CD4-positive, alpha-beta T cell (primary cell): ENCODE measurements around the gene GPD1L. TPM values are rescaled to one million over a fixed set of nuclear protein-coding genes. Genes with fewer than 3 reads are reported as not detected.

Experiments
- ATAC-seq: fragments of 200-7000 bp; cut with Tn5 transposase; one replicate; pipeline ENCODE4 v1.10.0; 2022; ENCODE audit warnings: mild to moderate bottlenecking; ENCODE audit not compliant: poor library complexity
- CTCF ChIA-PET: fragments of 350-600 bp; sonication (Branson Sonifier 250); formaldehyde crosslinking; loops from one replicate; lab custom pipeline; 2021; ENCODE audit warnings: antibody characterized with exemption, inconsistent platforms; lab: Charles Lee
- POLR2A ChIA-PET: fragments of 350-600 bp; sonication (Branson Sonifier 250); formaldehyde crosslinking; loops from one replicate; lab custom pipeline; 2021; ENCODE audit warnings: antibody characterized with exemption, inconsistent platforms; lab: Charles Lee
- DNase-seq, 14 experiments: peaks; one replicate each; pipeline ENCODE4 v3.0.0-alpha.2; 2013 to 2020; ENCODE audit warnings: mixed read lengths in 2 of 14
- H3K27ac ChIP-seq, 2 donors: one replicate each; pipeline versions ENCODE4 v1.5.1 to v1.7.0; 2013; ENCODE audit warnings: low read length in 2 of 2, low read depth in 1 of 2, mild to moderate bottlenecking in 1 of 2
- H3K27me3 ChIP-seq, 2 experiments: 1 replicate in 1 of 2; 2 replicates in 1 of 2; pipeline versions ENCODE4 v1.6.1 to v1.7.0; 2013; ENCODE audit warnings: low read length in 2 of 2, control low read depth in 1 of 2, mild to moderate bottlenecking in 1 of 2, moderate library complexity in 1 of 2; ENCODE audit not compliant: insufficient read depth in 2 of 2, control insufficient read depth in 1 of 2
- H3K36me3 ChIP-seq: one replicate; pipeline ENCODE4 v1.6.1; 2013; ENCODE audit warnings: low read length, control low read depth; ENCODE audit not compliant: insufficient read depth
- H3K4me1 ChIP-seq: one replicate; pipeline ENCODE4 v1.6.1; 2013; ENCODE audit warnings: low read length, control low read depth; ENCODE audit not compliant: insufficient read depth
- H3K4me3 ChIP-seq: one replicate; pipeline ENCODE4 v1.5.1; 2013; ENCODE audit warnings: mild to moderate bottlenecking, low read length, moderate library complexity
- H3K9me3 ChIP-seq, 2 experiments: 1 replicate in 1 of 2; 2 replicates in 1 of 2; pipeline versions ENCODE4 v1.6.1 to v1.7.0; 2013; ENCODE audit warnings: low read length in 2 of 2, mild to moderate bottlenecking in 2 of 2, control low read depth in 1 of 2, moderate library complexity in 1 of 2; ENCODE audit not compliant: control insufficient read depth in 1 of 2, insufficient read depth in 1 of 2
- H3K27ac Mint-ChIP-seq: one replicate; pipeline ENCODE4 v1.8.0; 2020; ENCODE audit warnings: mixed read lengths
- H3K27me3 Mint-ChIP-seq: one replicate; pipeline ENCODE4 v1.8.0; 2021; ENCODE audit warnings: mixed read lengths
- H3K36me3 Mint-ChIP-seq: one replicate; pipeline ENCODE4 v1.8.0; 2021; ENCODE audit warnings: low read depth, mixed read lengths
- H3K4me1 Mint-ChIP-seq: one replicate; pipeline ENCODE4 v1.8.0; 2021; ENCODE audit warnings: low read depth, mixed read lengths
- H3K4me3 Mint-ChIP-seq: one replicate; pipeline ENCODE4 v1.8.0; 2020; ENCODE audit warnings: mild to moderate bottlenecking, mixed read lengths
- H3K9me3 Mint-ChIP-seq: one replicate; pipeline ENCODE4 v1.8.0; 2020; ENCODE audit warnings: mixed read lengths
- CTCF ChIP-seq: fragments of 200-600 bp; IDR thresholded peaks from one replicate; pipeline ENCODE4 v1.8.0; 2022; ENCODE audit warnings: antibody characterized with exemption, mild to moderate bottlenecking
- intact Hi-C, 2 experiments: fragments of 100-400 bp; cut with DNase I in 1 of 2; cut with micrococcal nuclease in 1 of 2; formaldehyde crosslinking; loops; one replicate each; pipeline versions ENCODE4 v1.15.1 to v1.9.0; 2023 to 2025; cut with DNase I, micrococcal nuclease
- total RNA-seq, 174 experiments: library from RNA in 2 of 174; stranded (reverse) in 2 of 174; gene quantifications; one replicate each; pipeline ENCODE4 v1.2.3 and lab custom pipeline; 2021 to 2026

The GPD1L gene
- total RNA-seq, 2 experiments from 2014 or later: 15.3 to 16.0 TPM

GRCh38 chr3:32193101-32193500, 86.7 kb downstream of the GPD1L start:
- H3K27ac Mint-ChIP-seq: no peak overlapping the region
- H3K27me3 ChIP-seq: peaks cover 0 to 6% of the 10 kb centered on the region in 2 experiments
- no peaks in the 10 kb centered on the region for H3K36me3 Mint-ChIP-seq
- no peaks in the 10 kb centered on the region for H3K4me1 ChIP-seq
- no peaks in the 10 kb centered on the region for H3K36me3 ChIP-seq
- no peaks in the 10 kb centered on the region for H3K9me3 ChIP-seq
- H3K4me3 ChIP-seq: no peak overlapping the region
- no peak overlapping the region for H3K27ac ChIP-seq
- H3K27me3 Mint-ChIP-seq: peaks cover 9% of the 10 kb centered on the region
- intact Hi-C loops: no loop called here
- ATAC-seq (no peak), DNase-seq (no peak)
- ChIA-PET CTCF (no interaction called here), POLR2A (no interaction called here)
- H3K4me1 Mint-ChIP-seq: no peaks in the 10 kb centered on the region
- no peaks in the 10 kb centered on the region for H3K9me3 Mint-ChIP-seq
- H3K4me3 Mint-ChIP-seq: no peak overlapping the region
- no peak for TF ChIP-seq CTCF

- ChIA-PET POLR2A (no interaction called here), CTCF (no interaction called here)
- no peaks in the 10 kb centered on the region for H3K36me3 ChIP-seq
- H3K27me3 ChIP-seq: peaks cover 0 to 6% of the 10 kb centered on the region in 2 experiments
- DNase-seq: no peak
- Mint-ChIP-seq H3K9me3 (no peaks in the 10 kb centered on the region), H3K27me3 (peaks cover 9% of the 10 kb centered on the region), H3K36me3 (no peaks in the 10 kb centered on the region), H3K27ac (no peak overlapping the region), H3K4me1 (no peaks in the 10 kb centered on the region), H3K4me3 (no peak overlapping the region)
- intact Hi-C loops: no loop called here
- H3K4me1 ChIP-seq: no peaks in the 10 kb centered on the region
- TF ChIP-seq CTCF: no peak
- no peak for ATAC-seq
- no peak overlapping the region for H3K4me3 ChIP-seq
- no peaks in the 10 kb centered on the region for H3K9me3 ChIP-seq
- H3K27ac ChIP-seq: no peak overlapping the region
These were observed 88.2 kb downstream of the GPD1L start for GRCh38 chr3:32194653-32195052.

GRCh38 chr3:32195995-32196540, 89.6 kb downstream of the GPD1L start:
- Mint-ChIP-seq H3K4me1 (no peaks in the 10 kb centered on the region), H3K27ac (no peak overlapping the region), H3K36me3 (no peaks in the 10 kb centered on the region), H3K27me3 (peaks cover 9% of the 10 kb centered on the region), H3K9me3 (no peaks in the 10 kb centered on the region), H3K4me3 (no peak overlapping the region)
- no peak for DNase-seq
- Histone ChIP-seq H3K4me3 (no peak overlapping the region), H3K36me3 (no peaks in the 10 kb centered on the region), H3K27ac (no peak overlapping the region), H3K27me3 (peaks cover 0 to 6% of the 10 kb centered on the region in 2 experiments), H3K9me3 (no peaks in the 10 kb centered on the region), H3K4me1 (no peaks in the 10 kb centered on the region)
- intact Hi-C loops: no loop called here
- ChIA-PET POLR2A (no interaction called here), CTCF (no interaction called here)
- no peak for ATAC-seq
- TF ChIP-seq CTCF: no peak
